ENCODE data around the gene OTOP2. TPM values are rescaled to one million over a fixed set of nuclear protein-coding genes. Genes with fewer than 3 reads are reported as not detected.
"Not testable (repeated sequence)": the region's sequence is repeated elsewhere in the genome, so short reads cannot be mapped to it uniquely, and the experiment has no call there.

The OTOP2 gene
- total and polyA plus RNA-seq, 2 of the 8 experiments (the other 6 are each of a cell fraction or from before 2014, with no cell fraction given), result 0.23 TPM; not detected in 1

DNA sequence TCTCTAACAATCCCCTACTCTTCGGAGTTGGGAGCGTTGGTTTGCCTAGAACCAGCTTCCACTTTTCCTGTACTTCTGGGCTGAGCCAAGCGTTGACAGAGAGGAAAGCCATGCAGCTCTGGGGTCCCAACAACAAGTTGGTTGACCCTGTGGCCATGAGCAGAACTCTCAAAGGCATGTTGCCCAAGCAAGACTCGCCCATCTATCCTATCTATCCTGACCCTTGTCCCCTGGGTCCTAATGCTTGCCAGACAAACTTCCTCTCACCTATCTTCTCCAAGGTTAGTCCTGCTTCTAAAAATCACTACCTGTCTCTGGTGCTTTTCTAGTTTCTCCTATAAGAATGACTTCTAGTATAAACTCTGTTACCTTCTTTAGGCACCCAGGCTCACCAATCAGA lies 15.0 kb upstream of the OTOP2 start:
- DNase-seq (ENCODE audit: low read depth in 1 of 2, low spot score in 2 of 2); H3K9ac ChIP-seq (replicated peaks in 1 of 4; ENCODE audit: extremely low read depth in 1 of 4, low read depth in 3 of 4, low read length in 3 of 4); H4K20me1 ChIP-seq (replicated peaks in 1 of 2; ENCODE audit: control insufficient read depth in 1 of 2, insufficient read depth in 2 of 2, low read length in 2 of 2); H3K56ac ChIP-seq (replicated peaks; ENCODE audit: insufficient read length, low read depth, low read length); H3K18ac ChIP-seq (ENCODE audit: extremely low read depth, low read length); H4K91ac ChIP-seq (replicated peaks; ENCODE audit: insufficient read length, low read length); H3K79me2 ChIP-seq (ENCODE audit: control insufficient read depth in 1 of 2, insufficient read depth in 2 of 2, low read length in 2 of 2); H3K27ac ChIP-seq (ENCODE audit: low read depth, low read length); H2BK15ac ChIP-seq (ENCODE audit: low read length); H3K23ac ChIP-seq (ENCODE audit: insufficient read length); H3K4ac ChIP-seq (replicated peaks; ENCODE audit: insufficient read length, low read depth, low read length); H2BK120ac ChIP-seq (replicated peaks; ENCODE audit: low read depth, low read length); H3K14ac ChIP-seq (ENCODE audit: insufficient read length); H3K9me3 ChIP-seq (ENCODE audit: insufficient read depth in 2 of 2, low read depth in 1 of 2, low read length in 1 of 2); H4K5ac ChIP-seq (ENCODE audit: insufficient read length, low read depth, low read length); H2BK5ac ChIP-seq (ENCODE audit: low read depth, low read length); H2BK12ac ChIP-seq (ENCODE audit: low read depth, low read length); H3K27me3 ChIP-seq (replicated peaks in 1 of 4; ENCODE audit: control insufficient read depth in 3 of 4, extremely low read depth in 1 of 4, insufficient read depth in 3 of 4, low read length in 3 of 4); H2AK5ac ChIP-seq (ENCODE audit: low read depth, low read length); H3K36me3 ChIP-seq (ENCODE audit: control insufficient read depth in 2 of 4, insufficient read depth in 4 of 4, low read length in 3 of 4); H3K23me2 ChIP-seq (ENCODE audit: low read depth, low read length); H3K79me1 ChIP-seq (ENCODE audit: low read depth, low read length): not testable (repeated sequence)
- CTCF ChIA-PET (ENCODE audit: partially characterized antibody), result interaction anchor here (0.6 to 49.9 kb wide), 4 partner anchors 21 to 86 kb away, joined by 3 to 1072 read pairs (median 4); no protein-coding TSS in a partner anchor
- peak overlapping the region; percentile 49; the same call in 1 of the 2 replicates for H2AFZ ChIP-seq (ENCODE audit: low read length)
- 51% methylated on average over 4 of the region's 4 CpGs; no CpG with 5 or more reads in 1 of the 2 experiments for WGBS, 2 experiments (ENCODE audit: extremely low coverage in 1 of 2, insufficient coverage in 1 of 2, insufficient read length in 1 of 2, insufficient replicate concordance in 2 of 2, low coverage in 1 of 2, low lambda C conversion rate in 2 of 2, missing lambda C conversion rate in 1 of 2)
- H3K4me3 ChIP-seq (ENCODE audit: extremely low read depth in 1 of 4, insufficient read depth in 2 of 4, low read depth in 3 of 4, low read length in 4 of 4), result peak overlapping the region in 1 of 4 experiments; percentile 12; a peak in 1 of 8 replicates
- H3K4me2 ChIP-seq (ENCODE audit: insufficient read depth in 1 of 2, low read depth in 2 of 2, low read length in 2 of 2), result peak overlapping the region in 1 of 2 experiments; percentile 68; a peak in 2 of 4 replicates
- H4K8ac ChIP-seq (ENCODE audit: extremely low read depth, insufficient read depth, low read length), result peak overlapping the region; percentile 79; the same call in 1 of the 2 replicates
- TF ChIP-seq FOSL1 (IDR thresholded peaks at IDR 0.05; ENCODE audit: insufficient read depth, low read depth, low read length) (peak; percentile 88), EGR1 (IDR thresholded peaks at IDR 0.05; ENCODE audit: borderline replicate concordance, low read depth, low read length) (0 out of 2 replicates have a peak, but pooled peaks have one; percentile 47), SP1 (IDR thresholded peaks at IDR 0.05; ENCODE audit: low read depth, low read length) (0 out of 2 replicates have a peak, but pooled peaks have one; percentile 33)
- TF ChIP-seq, protein P1, sequence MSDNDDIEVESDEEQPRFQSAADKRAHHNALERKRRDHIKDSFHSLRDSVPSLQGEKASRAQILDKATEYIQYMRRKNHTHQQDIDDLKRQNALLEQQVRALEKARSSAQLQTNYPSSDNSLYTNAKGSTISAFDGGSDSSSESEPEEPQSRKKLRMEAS (IDR thresholded peaks at IDR 0.05), result 0 out of 2 replicates have a peak, but pooled peaks have one; percentile 26
- TF ChIP-seq, protein P2, sequence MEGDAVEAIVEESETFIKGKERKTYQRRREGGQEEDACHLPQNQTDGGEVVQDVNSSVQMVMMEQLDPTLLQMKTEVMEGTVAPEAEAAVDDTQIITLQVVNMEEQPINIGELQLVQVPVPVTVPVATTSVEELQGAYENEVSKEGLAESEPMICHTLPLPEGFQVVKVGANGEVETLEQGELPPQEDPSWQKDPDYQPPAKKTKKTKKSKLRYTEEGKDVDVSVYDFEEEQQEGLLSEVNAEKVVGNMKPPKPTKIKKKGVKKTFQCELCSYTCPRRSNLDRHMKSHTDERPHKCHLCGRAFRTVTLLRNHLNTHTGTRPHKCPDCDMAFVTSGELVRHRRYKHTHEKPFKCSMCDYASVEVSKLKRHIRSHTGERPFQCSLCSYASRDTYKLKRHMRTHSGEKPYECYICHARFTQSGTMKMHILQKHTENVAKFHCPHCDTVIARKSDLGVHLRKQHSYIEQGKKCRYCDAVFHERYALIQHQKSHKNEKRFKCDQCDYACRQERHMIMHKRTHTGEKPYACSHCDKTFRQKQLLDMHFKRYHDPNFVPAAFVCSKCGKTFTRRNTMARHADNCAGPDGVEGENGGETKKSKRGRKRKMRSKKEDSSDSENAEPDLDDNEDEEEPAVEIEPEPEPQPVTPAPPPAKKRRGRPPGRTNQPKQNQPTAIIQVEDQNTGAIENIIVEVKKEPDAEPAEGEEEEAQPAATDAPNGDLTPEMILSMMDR (IDR thresholded peaks at IDR 0.05; ENCODE audit: control extremely low read depth in 1 of 3, insufficient read depth in 1 of 3, low read depth in 1 of 3, low read length in 3 of 3), result peak in 1 of 3 experiments; percentile 3; a peak in 1 of 4 replicates
- peak overlapping the region; percentile 44; the same call in 1 of the 2 replicates for H2BK20ac ChIP-seq (ENCODE audit: low read length)
- peak; percentile 39 for FAIRE-seq
- H3K4me1 ChIP-seq (replicated peaks in 1 of 4; ENCODE audit: control insufficient read depth in 3 of 4, insufficient read depth in 4 of 4, low read length in 3 of 4), result peaks cover 5 to 16% (median 12%) of the 10 kb centered on the region in 4 experiments
- POLR2A ChIA-PET (ENCODE audit: partially characterized antibody), result interaction anchor here (0.8 to 1.3 kb wide), 4 partner anchors 8 to 36 kb away, joined by 3 to 4 read pairs (median 3); partner anchors contain the start of genes FDXR and OTOP2
